ENCODE results near the gene TBC1D4.

Gene TBC1D4, protein sequence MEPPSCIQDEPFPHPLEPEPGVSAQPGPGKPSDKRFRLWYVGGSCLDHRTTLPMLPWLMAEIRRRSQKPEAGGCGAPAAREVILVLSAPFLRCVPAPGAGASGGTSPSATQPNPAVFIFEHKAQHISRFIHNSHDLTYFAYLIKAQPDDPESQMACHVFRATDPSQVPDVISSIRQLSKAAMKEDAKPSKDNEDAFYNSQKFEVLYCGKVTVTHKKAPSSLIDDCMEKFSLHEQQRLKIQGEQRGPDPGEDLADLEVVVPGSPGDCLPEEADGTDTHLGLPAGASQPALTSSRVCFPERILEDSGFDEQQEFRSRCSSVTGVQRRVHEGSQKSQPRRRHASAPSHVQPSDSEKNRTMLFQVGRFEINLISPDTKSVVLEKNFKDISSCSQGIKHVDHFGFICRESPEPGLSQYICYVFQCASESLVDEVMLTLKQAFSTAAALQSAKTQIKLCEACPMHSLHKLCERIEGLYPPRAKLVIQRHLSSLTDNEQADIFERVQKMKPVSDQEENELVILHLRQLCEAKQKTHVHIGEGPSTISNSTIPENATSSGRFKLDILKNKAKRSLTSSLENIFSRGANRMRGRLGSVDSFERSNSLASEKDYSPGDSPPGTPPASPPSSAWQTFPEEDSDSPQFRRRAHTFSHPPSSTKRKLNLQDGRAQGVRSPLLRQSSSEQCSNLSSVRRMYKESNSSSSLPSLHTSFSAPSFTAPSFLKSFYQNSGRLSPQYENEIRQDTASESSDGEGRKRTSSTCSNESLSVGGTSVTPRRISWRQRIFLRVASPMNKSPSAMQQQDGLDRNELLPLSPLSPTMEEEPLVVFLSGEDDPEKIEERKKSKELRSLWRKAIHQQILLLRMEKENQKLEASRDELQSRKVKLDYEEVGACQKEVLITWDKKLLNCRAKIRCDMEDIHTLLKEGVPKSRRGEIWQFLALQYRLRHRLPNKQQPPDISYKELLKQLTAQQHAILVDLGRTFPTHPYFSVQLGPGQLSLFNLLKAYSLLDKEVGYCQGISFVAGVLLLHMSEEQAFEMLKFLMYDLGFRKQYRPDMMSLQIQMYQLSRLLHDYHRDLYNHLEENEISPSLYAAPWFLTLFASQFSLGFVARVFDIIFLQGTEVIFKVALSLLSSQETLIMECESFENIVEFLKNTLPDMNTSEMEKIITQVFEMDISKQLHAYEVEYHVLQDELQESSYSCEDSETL (N-terminal part only)

DNA sequence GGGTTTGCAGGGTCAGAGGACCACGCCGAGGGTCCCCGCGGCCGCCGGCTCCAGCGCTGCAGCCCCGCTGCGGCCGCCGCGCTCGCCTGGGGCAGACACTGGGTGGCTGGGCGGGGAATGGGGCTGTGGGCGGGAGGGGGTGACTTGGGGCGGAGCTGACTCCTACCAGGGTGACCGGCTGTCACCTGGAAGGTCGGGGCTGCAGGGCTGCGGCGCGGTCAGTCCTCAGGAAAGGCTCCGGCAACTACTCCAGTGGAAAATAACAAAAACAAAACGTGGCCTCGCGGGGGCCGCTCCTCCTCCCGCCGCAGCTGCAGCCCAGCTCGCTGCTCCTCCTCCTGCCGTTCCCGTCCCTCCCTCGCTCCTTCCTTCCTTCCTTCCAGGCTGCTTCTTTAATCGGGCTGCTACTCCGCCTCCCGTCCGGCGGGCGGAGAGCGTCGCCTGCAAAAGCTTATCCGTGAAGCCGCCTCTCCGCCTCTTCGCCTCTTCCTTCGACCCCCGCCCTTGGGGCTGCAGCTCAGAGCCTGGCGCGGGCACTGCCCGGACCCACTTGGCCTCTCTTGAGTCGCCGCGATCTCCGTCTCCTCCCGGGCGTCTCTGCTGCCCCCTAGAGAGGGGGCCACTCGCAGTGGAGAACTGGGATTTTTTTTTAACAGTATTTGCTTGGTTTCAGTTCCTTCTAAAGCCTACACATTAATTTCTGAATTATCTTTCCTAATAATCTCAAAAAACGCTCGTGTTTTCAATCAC lies at the start of gene TBC1D4:
TBC1D4 (minus strand) TSS at position 100 of the 750 bp plus-strand sequence. CDS start 402 bp downstream, outside the sequence.
- Histone ChIP-seq H3K27me3 (no peaks in the 10 kb centered on the region), H3K27ac (peak within 1 kb of the TSS; percentile 78), H4K20me1 (peaks cover 25% of the 10 kb centered on the region), H3K4me3 (peak within 1 kb of the TSS; percentile 93), H3K36me3 (no peaks in the 10 kb centered on the region), H3K9me3 (no peaks in the 10 kb centered on the region), H3K9ac (peak within 1 kb of the TSS; percentile 81), H3K4me1 (peaks cover 41% of the 10 kb centered on the region), H3K4me2 (peak within 1 kb of the TSS; percentile 87)
- TF ChIP-seq Cebpa-rat (IDR thresholded peaks at IDR 0.05) = no peak

DNA sequence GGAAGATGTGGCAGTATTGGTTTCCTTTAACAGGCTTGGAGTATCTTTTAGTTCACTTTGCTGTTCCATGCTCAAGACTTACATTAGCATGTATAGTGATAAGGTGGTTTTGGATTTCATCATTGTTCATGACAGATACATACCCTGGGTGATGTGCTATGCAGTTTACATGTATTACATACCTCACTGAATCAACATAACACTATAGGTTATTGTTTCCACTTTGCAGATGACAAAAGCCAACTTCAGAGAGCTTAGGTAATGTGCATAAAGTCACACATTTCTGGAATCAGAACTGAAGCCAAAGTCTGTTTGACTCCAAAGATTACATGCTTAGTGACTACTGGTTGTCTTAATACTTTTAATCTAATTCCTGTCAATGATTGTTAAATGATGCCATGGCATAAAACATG lies 48.6 kb upstream of the TBC1D4 start:
- peaks cover 55% of the 10 kb centered on the region for H3K36me3 ChIP-seq
- no peak for TF ChIP-seq Cebpa-rat (IDR thresholded peaks at IDR 0.05)
- peak overlapping the region; percentile 45; the same call in 1 of the 2 replicates for H3K4me2 ChIP-seq
- peaks cover 9% of the 10 kb centered on the region; the same call in 1 of the 2 replicates for H4K20me1 ChIP-seq
- H3K9me3 ChIP-seq = 0 out of 2 replicates have a peak, but pooled peaks cover 6% of the 10 kb centered on the region
- no peaks in the 10 kb centered on the region for H3K27me3 ChIP-seq
- H3K4me1 ChIP-seq = peaks cover 23% of the 10 kb centered on the region
- no peak overlapping the region for H3K4me3 ChIP-seq
- no peak overlapping the region for H3K9ac ChIP-seq
- H3K27ac ChIP-seq = no peak overlapping the region

- Histone ChIP-seq H3K4me3 (no peak overlapping the region), H3K9ac (no peak overlapping the region), H3K36me3 (peaks cover 22% of the 10 kb centered on the region), H3K9me3 (peaks cover 58% of the 10 kb centered on the region), H3K27me3 (no peaks in the 10 kb centered on the region), H3K27ac (no peak overlapping the region), H3K4me2 (no peak overlapping the region), H3K4me1 (no peaks in the 10 kb centered on the region), H4K20me1 (no peaks in the 10 kb centered on the region)
- TF ChIP-seq Cebpa-rat (IDR thresholded peaks at IDR 0.05) = no peak
These were observed 40.0 kb upstream of the TBC1D4 start for GRCh38 chr13:75521956-75522355.

DNA sequence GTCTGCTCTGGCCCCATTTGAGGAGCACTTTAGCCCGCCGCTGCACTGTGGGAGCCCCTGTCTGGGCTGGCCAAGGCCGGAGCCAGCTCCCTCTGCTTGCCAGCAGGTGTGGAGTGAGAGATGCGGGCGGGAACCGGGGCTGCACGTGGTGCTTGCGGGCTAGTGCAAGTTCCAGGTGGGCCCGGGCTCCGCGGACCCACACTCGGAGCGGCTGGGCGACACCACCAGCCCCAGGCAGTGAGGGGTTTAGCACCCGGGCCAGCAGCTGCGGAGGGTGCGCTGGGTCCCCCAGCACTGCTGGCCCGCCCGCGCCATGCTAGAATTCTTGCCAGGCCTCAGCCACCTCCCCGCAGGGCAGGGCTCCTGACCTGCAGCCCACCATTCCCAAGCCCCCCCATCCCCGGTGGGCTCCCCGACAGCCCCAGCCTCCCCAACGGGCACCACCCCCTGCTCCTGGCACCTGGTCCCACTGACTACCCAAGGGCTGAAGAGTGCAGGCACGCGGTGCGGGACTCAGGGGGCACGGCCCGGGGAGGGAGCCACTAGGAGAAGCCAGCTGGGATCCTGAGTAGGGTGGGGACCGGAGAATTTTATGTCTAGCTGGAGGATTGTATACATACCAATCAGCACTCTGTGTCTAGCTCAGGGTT lies 36.6 kb upstream of the TBC1D4 start:
- Histone ChIP-seq H3K9me3 (peaks cover 84% of the 10 kb centered on the region), H3K27me3 (no peaks in the 10 kb centered on the region), H3K4me2 (no peak overlapping the region), H3K36me3 (0 out of 2 replicates have a peak, but pooled peaks cover 4% of the 10 kb centered on the region), H3K9ac (no peak overlapping the region), H3K4me1 (peaks cover 20% of the 10 kb centered on the region), H3K4me3 (no peak overlapping the region), H3K27ac (no peak overlapping the region), H4K20me1 (no peaks in the 10 kb centered on the region)
- TF ChIP-seq Cebpa-rat (IDR thresholded peaks at IDR 0.05) = no peak

- Histone ChIP-seq H3K9me3 (peaks cover 62% of the 10 kb centered on the region), H4K20me1 (no peaks in the 10 kb centered on the region), H3K36me3 (no peaks in the 10 kb centered on the region), H3K27ac (no peak overlapping the region; the same call in 1 of the 2 replicates), H3K4me3 (peak overlapping the region; percentile 35; the same call in 1 of the 2 replicates), H3K4me1 (peaks cover 59% of the 10 kb centered on the region), H3K9ac (no peak overlapping the region), H3K27me3 (no peaks in the 10 kb centered on the region), H3K4me2 (peak overlapping the region; percentile 23)
- no peak for TF ChIP-seq Cebpa-rat (IDR thresholded peaks at IDR 0.05)
These were observed 32.4 kb upstream of the TBC1D4 start for GRCh38 chr13:75514080-75514995.

DNA sequence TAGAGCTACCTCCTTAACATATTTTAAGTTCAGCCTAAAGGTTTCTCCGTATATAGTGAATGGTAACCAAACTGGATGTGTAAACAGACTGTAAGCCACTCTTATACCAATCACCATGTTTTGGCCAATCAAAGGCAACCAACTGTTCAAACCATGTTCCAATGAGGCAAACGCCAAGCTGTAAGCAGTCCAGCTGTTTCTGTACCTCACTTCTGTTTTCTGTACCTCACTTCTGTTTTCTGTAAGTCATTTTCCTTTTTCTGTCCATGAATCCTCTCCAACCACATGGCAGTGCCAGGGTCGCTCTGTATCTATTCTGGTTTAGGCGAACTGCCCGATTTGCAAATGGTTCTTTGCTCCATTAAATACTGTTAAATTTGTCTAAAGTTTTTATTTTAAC lies 31.3 kb upstream of the TBC1D4 start:
- Histone ChIP-seq H3K27me3 (no peaks in the 10 kb centered on the region), H3K9me3 (peaks cover 51% of the 10 kb centered on the region), H3K4me1 (peaks cover 69% of the 10 kb centered on the region), H3K4me2 (peak overlapping the region; percentile 80), H3K9ac (no peak overlapping the region), H3K4me3 (no peak overlapping the region), H3K36me3 (no peaks in the 10 kb centered on the region), H4K20me1 (no peaks in the 10 kb centered on the region), H3K27ac (peak overlapping the region; percentile 68; the same call in 1 of the 2 replicates)
- no peak for TF ChIP-seq Cebpa-rat (IDR thresholded peaks at IDR 0.05)

GRCh38 chr13:75512253-75512652 lies 30.3 kb upstream of the TBC1D4 start:
- TF ChIP-seq Cebpa-rat (IDR thresholded peaks at IDR 0.05) = no peak
- Histone ChIP-seq H3K36me3 (no peaks in the 10 kb centered on the region), H3K9ac (peak overlapping the region; percentile 65; the same call in 1 of the 2 replicates), H3K9me3 (peaks cover 46% of the 10 kb centered on the region), H3K4me3 (peak overlapping the region; percentile 44; the same call in 1 of the 2 replicates), H4K20me1 (no peaks in the 10 kb centered on the region), H3K4me1 (peaks cover 80% of the 10 kb centered on the region), H3K27ac (peak overlapping the region; percentile 68), H3K4me2 (peak overlapping the region; percentile 80), H3K27me3 (no peaks in the 10 kb centered on the region)
